Adipocyte (in vitro differentiated cells): ENCODE data around the gene H3-3A.
"Not testable (repeated sequence)": the region's sequence is repeated elsewhere in the genome, so short reads cannot be mapped to it uniquely, and the experiment has no call there.

ENCODE experiments used
- DNase-seq: peaks from one replicate; pipeline ENCODE4 v3.0.0-alpha.2; 2015; ENCODE audit warnings: low read depth
- H3K27me3 ChIP-seq: replicated peaks from 2 replicates; pipeline ENCODE4 v1.7.0; 2013; ENCODE audit warnings: mild to moderate bottlenecking, low read length, moderate library complexity; ENCODE audit not compliant: control insufficient read depth, insufficient read depth
- H3K36me3 ChIP-seq: 2 replicates; pipeline ENCODE4 v1.7.0; 2013; ENCODE audit warnings: low read length, mild to moderate bottlenecking, moderate library complexity; ENCODE audit not compliant: control insufficient read depth, insufficient read depth, severe bottlenecking
- H3K4me1 ChIP-seq: 2 replicates; pipeline ENCODE4 v1.7.0; 2013; ENCODE audit warnings: mild to moderate bottlenecking, low read length, moderate library complexity; ENCODE audit not compliant: control insufficient read depth, insufficient read depth
- H3K4me3 ChIP-seq: 2 replicates; pipeline ENCODE4 v1.7.0; 2013; ENCODE audit warnings: mild to moderate bottlenecking, low read length, moderate library complexity
- H3K9ac ChIP-seq: 2 replicates; pipeline ENCODE4 v1.7.0; 2013; ENCODE audit warnings: mild to moderate bottlenecking, low read length, moderate library complexity
- H3K9me3 ChIP-seq: 2 replicates; pipeline ENCODE4 v1.7.0; 2013; ENCODE audit warnings: mild to moderate bottlenecking, low read length, moderate library complexity; ENCODE audit not compliant: control insufficient read depth

Gene H3-3A

GRCh38 chr1:226091461-226091860 lies 28.9 kb downstream of the H3-3A start:
- Histone ChIP-seq H3K9me3 (no peaks in the 10 kb centered on the region), H3K4me1 (no peaks in the 10 kb centered on the region), H3K36me3 (no peaks in the 10 kb centered on the region), H3K9ac (no peak overlapping the region), H3K27me3 (peaks cover 9% of the 10 kb centered on the region), H3K4me3 (no peak overlapping the region)
- no peak for DNase-seq

DNA sequence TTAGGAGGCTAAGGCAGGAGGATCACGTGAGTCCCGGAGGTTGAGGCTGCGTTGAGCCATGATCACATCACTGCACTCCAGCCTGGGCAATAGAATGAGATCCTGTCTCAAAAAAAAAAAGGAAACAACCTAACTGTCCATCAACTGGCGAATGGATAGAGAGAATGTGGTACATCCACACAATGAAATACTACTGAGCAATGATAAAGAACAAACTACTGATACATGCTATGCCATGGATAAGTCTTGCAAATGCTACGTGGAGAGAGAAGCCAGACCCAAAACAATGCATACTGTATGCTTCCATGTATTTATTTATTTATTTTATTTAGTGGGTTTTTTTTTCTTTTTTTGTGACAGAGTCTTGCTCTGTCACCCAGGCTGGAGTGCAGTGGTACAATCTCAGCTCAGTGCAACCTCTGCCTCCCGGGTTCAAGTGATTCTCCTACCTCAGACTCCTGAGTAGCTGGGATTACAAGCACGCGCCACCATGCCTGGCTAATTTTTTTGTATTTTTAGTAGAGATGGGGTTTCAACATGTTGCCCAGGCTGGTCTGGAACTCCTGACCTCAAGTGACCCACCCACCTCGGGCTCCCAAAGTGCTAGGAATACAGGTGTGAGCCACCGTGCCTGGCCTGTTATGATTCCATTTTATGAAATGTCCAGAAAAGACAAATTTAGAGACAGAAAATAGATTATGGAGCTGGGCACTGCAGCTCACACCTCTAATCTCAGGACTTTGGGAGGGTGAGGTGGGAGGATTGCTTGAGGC lies 29.7 kb downstream of the H3-3A start:
- H3K9me3 ChIP-seq, H3K27me3 ChIP-seq, H3K9ac ChIP-seq, H3K4me3 ChIP-seq, H3K36me3 ChIP-seq, DNase-seq, H3K4me1 ChIP-seq: not testable (repeated sequence)

GRCh38 chr1:226092965-226093364 lies 30.4 kb downstream of the H3-3A start:
- no peak for DNase-seq
- peaks cover 5% of the 10 kb centered on the region for H3K4me1 ChIP-seq
- H3K36me3 ChIP-seq, result no peaks in the 10 kb centered on the region
- H3K9ac ChIP-seq, result no peak overlapping the region
- no peak overlapping the region for H3K4me3 ChIP-seq
- peaks cover 9% of the 10 kb centered on the region for H3K27me3 ChIP-seq
- no peaks in the 10 kb centered on the region for H3K9me3 ChIP-seq

DNA sequence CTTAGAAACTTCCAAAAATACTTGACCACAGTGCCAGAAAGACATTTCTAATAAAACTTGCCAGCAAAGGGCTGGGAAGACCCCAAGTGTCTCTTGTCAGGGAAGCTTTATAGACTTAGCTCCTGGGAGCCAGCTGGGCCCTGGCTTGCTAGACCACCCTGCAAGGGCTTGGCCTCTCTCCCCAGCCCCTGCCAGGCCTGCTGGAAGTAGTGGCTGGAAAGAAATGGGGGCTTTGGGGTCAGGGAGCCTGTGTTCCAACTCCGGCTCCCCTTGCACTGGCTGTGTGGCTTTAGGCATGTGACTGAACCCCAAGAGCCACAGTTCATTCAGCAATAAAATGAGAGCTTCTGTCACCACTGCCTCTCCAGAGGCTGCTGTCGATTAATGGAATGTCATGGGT lies 31.1 kb downstream of the H3-3A start:
- no peak overlapping the region for H3K9ac ChIP-seq
- H3K9me3 ChIP-seq, result no peaks in the 10 kb centered on the region
- H3K27me3 ChIP-seq, result peaks cover 9% of the 10 kb centered on the region
- peaks cover 8% of the 10 kb centered on the region for H3K4me1 ChIP-seq
- H3K4me3 ChIP-seq, result no peak overlapping the region
- no peak for DNase-seq
- H3K36me3 ChIP-seq, result no peaks in the 10 kb centered on the region

GRCh38 chr1:226094451-226094850 lies 31.9 kb downstream of the H3-3A start:
- DNase-seq, result no peak
- no peaks in the 10 kb centered on the region for H3K9me3 ChIP-seq
- peaks cover 8% of the 10 kb centered on the region for H3K4me1 ChIP-seq
- peaks cover 9% of the 10 kb centered on the region for H3K27me3 ChIP-seq
- H3K9ac ChIP-seq, result no peak overlapping the region
- H3K36me3 ChIP-seq, result no peaks in the 10 kb centered on the region
- H3K4me3 ChIP-seq, result no peak overlapping the region

DNA sequence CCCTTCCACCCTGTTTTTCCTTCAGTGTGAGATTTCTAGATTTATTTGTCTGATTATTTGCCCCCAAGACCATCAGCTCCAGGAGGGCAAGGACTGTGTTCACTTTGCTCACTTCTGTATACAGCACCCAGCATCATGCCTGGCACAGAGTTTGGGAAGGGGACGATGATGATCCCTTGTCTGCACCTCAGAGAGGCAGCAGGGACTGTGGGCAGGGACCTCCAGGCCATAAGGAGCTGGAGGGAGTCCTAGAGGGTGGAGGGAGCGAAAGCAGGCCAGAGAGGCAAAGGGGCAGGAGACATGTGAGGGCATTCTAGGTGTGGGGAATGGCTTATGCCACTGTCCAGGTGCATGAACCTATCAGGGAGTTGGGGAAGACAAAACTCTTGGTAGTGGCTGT lies 32.8 kb downstream of the H3-3A start:
- no peaks in the 10 kb centered on the region for H3K9me3 ChIP-seq
- no peak overlapping the region for H3K9ac ChIP-seq
- H3K36me3 ChIP-seq, result no peaks in the 10 kb centered on the region
- peaks cover 11% of the 10 kb centered on the region for H3K4me1 ChIP-seq
- H3K27me3 ChIP-seq, result peaks cover 9% of the 10 kb centered on the region
- H3K4me3 ChIP-seq, result no peak overlapping the region
- no peak for DNase-seq

GRCh38 chr1:226097866-226098625 lies 35.5 kb downstream of the H3-3A start:
- DNase-seq, result peak; percentile 51
- H3K9ac ChIP-seq, result no peak overlapping the region
- no peak overlapping the region for H3K4me3 ChIP-seq
- no peaks in the 10 kb centered on the region for H3K9me3 ChIP-seq
- no peaks in the 10 kb centered on the region for H3K36me3 ChIP-seq
- H3K4me1 ChIP-seq, result peaks cover 16% of the 10 kb centered on the region
- H3K27me3 ChIP-seq, result peaks cover 9% of the 10 kb centered on the region

DNA sequence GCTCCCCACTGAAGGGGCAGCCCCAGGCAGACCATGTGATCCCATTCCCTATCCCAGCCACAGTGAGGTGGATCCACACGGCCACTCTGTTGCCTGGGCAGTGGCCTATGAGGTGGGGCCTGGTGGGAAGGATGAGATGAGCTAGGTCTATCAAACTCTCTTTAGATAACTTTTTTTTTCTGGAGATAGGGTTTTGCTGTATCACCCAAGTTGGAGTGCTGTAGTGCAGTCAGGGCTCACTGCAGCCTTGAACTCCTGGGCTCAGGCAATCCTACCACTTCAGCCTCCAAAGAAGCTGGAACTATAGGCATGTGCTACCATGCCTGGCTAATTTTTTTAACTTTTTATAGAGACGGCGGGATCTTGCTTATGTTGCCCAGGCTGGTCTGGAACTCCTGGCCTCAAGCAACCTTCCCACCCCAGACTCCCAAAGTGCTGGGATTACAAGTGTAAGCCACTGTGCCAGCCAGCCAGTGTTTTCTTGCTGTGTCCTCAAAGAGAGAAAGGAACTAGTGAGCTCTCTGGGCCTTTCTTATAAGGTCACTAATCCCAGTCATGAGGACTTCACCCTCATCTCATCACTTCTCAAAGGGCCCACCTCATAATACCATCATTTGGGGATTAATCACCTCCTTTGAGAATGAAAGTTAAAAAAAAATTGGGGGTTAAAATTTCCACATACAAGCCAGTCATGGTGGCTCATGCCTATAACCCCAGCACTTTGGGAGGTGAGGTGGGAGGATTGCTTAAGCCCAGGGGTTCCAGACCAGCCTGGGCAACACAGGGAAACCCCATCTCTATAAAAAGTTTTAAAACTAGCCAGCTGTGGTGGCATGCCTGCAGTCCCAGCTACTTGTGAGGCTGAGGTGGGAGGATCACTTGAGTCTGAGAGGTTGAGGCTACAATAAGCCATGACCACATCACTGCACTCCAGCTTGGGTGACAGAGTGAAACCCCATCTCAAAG lies 36.6 kb downstream of the H3-3A start:
- Histone ChIP-seq H3K9ac (no peak overlapping the region), H3K36me3 (no peaks in the 10 kb centered on the region), H3K4me3 (no peak overlapping the region), H3K9me3 (no peaks in the 10 kb centered on the region), H3K27me3 (peaks cover 9% of the 10 kb centered on the region), H3K4me1 (peaks cover 16% of the 10 kb centered on the region)
- DNase-seq, result no peak

GRCh38 chr1:226100436-226101391 lies 38.2 kb downstream of the H3-3A start:
- peak overlapping the region; percentile 16 for H3K9ac ChIP-seq
- no peaks in the 10 kb centered on the region for H3K9me3 ChIP-seq
- no peaks in the 10 kb centered on the region for H3K27me3 ChIP-seq
- peak overlapping the region; percentile 76 for H3K4me3 ChIP-seq
- peaks cover 24% of the 10 kb centered on the region for H3K4me1 ChIP-seq
- peak; percentile 40 for DNase-seq
- H3K36me3 ChIP-seq, result no peaks in the 10 kb centered on the region

DNA sequence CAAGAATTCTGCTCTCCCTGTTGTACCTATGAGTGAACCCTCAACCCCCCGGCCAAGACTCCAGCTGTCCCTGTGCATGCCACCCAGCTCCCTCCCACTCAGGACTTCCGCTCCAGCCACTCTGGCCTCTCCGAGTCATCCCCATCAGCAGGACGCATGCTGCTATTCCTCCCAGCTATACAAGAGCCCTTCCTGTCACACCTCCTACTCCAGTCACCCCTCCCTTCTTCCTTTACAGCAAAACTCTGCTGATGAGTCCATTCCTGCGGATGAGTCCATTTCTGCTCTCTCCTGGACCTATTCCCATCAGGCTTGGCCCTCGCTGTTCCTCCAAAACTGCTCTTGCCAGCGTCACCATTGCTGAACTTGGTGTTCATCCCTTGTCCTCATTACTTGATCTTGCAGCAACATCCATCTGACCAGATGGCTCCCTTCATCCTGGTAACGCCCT lies 42.2 kb downstream of the H3-3A start:
- Histone ChIP-seq H3K9ac (no peak overlapping the region), H3K9me3 (no peaks in the 10 kb centered on the region), H3K36me3 (no peaks in the 10 kb centered on the region), H3K27me3 (no peaks in the 10 kb centered on the region), H3K4me1 (peaks cover 27% of the 10 kb centered on the region), H3K4me3 (no peak overlapping the region)
- DNase-seq, result no peak
